HG03280 (cell line): ENCODE results near the gene PRX.

ENCODE experiments used
- ATAC-seq: cut with Tn5 transposase; IDR thresholded peaks from one replicate; pipeline ENCODE4 v1.9.1; 2021; ENCODE audit warnings: mild to moderate bottlenecking, moderate library complexity; ENCODE audit not compliant: unreplicated experiment

The PRX gene

DNA sequence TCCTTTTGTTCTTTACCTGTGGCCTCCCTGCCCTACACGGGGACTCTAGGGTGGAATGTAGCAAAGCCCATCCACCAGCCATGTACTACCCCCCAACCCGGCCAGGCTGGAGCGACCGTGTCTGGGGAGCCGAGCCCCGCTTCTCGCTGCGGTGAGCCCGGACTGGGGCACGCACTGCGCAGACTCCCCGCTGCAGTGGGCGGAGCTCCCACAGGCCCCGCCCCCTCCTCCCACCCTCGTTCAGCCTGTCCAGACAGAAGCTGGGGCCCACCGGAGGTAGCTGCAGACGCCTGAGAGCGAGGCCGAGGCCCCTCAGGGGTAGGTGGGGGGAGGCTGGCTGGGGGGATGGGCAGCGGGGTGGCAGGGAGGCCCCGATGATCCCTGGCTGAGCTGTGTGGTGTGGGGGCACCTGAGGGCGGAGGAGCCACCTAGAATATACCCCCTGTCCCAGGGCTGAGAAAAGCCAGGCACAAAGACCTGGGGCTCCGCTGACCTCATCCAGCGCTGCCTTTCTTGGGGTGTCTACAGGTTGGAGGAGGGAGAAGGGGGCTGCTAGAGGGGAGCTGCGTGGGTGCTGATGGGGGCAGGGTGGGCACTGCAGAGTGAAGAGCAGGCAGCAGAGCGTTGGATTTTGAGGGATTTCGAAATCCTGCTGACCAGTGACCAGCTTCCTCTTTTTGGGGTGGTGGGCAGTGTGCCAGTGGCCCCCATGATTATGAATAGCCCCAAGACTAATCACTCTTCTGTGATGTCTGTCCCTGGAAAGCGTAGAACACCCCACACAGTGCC lies 47.4 kb downstream of the PRX start:
- ATAC-seq: no peak

DNA sequence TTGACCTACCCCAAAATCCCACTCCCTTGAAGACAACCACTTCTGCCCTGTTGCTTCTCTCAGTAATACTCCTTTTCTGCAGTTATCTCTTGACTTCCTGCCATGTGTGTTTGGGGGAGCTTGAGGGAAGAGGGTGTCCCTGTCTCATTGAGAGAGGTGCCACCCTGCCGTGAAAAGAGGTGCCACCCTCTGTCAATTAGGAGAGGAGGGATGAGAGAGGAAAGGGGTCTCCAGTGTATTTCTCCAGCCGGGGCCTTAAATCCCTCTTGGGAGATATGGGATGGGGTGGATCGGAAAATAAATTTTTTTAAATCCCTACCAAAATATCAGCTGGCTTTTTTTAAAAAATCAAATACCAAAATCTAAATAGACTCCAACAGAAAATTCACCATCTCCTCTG lies 48.2 kb downstream of the PRX start:
- ATAC-seq: no peak

DNA sequence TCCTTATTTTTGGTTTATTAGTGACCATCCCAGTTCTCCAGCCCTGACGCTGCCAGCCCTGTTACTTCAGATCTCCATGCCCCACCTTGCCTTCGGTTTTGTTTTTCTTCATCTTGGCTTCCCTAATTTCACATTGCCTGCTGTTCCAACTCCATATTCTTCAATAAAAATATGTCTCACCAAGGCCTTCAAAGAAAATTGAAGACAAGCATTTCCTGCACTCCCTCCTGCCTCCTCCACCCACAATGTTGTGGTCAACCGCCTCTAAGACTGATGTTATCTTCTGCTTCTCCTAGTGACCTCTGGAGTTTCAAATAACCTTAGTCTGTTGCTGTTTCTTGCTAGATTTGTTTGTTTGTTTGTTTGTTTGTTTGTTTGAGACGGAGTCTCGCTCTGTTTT lies 50.1 kb downstream of the PRX start:
- no peak for ATAC-seq

DNA sequence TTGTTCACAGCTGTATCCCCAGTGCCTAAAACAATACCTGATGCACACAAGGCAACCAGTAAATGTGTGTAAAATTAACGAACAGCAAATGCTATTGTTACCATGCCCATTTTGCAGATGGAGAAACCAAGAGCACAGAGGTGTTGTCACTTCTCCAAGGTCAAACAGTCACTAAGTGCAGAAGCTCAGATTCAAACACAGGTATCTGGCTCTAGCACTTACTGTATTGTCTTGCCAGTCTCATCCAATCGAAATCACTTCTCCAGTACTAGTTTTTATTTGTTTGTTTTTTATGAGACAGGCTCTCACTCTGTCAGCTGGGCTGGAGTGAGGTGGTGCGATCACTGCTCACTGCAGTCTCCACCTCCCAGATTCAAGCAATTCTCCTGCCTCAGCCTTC lies 51.0 kb downstream of the PRX start:
- no peak for ATAC-seq

DNA sequence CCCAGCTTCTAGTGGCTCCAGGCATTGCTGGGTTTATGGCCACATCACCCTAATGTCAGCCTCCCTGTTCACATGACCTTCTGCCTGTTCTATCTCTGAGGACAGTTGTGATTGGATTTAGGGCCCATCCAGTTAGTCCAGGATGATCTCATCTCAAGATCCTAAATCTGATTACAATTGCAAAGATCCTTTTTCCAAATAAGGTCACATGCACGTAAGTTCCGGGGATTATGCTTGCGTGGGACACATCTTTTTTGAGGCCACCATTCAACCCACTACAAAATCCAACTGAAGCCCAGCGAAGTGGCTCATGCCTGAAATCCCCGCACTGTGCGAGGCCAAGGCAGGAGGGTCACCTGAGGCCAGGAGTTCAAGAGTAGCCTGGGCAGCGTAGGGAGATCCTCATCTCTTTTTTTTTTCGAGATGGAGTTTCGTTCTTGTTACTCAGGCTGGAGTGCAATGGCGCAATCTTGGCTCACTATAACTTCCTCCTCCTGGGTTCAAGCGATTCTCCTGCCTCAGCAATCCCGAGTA lies 52.4 kb downstream of the PRX start:
- ATAC-seq: no peak

DNA sequence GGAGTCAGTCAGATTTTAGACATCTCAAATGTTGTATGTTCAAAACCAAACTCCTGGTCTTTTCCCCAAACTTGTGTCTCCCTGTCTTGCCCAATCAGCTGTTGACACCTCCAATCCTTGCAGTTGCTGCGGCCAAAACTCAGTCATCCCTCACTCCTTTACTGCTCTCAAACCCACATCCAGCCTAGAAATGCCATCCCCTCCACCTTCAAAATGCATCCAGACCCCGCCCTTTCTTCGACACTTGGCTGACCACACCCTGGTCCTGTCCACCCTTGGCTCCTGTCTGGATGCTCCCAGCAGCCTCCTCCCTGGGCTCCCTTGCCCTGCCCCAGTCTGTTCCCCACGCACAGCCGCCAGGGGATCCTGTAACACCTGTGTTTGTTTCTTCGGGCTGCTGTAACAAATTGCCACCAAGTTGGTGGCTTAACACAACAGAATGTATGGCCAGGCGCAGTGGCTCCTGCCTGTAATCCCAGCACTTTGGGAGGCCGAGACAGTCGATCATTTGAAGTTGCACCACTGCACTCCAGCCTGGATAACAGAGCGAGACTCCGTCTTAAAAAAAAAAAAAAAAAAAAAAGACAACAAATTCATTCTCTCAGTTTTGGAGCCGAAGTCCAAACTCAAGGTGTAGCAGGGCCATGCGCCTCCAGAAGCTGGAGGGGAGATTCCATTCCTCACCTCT lies 53.0 kb downstream of the PRX start:
- no peak for ATAC-seq

DNA sequence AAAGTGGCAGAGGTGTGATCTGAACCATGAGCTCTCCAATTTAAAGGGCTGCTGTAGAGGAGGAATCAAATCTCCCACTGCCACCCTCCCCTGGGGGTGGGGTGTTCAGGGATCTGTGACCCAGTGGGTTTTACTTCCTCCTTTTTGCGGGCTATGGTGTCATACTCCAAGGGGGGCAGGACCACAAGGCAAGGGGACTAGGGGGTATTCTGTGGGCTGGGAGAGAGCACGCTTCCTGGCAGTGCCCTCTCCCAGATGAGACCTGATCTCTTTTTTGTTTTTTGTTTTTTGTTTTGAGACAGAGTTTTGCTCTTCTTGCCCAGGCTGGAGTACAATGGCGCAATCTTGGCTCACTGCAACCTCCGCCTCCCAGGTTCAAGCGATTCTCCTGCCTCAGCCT lies 54.4 kb downstream of the PRX start:
- ATAC-seq: no peak

DNA sequence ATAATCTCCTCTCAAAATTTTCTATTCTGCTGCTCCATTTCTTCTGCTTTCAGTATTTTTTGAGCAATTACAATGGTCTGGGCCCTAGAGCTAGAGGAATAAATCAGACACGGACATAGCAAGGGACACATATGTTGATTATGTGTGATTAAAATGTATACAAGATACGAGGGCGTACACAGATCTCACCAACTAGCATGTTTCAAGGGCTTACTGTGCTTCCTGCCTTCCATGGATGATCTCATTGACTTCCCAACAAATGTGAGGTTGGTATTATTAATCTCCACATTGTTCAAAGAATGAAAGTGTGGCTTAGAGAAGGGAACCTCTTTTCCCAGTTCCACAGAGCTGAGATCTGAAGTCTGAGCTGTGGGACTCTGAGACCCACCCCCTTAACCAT lies 55.5 kb downstream of the PRX start:
- no peak for ATAC-seq

DNA sequence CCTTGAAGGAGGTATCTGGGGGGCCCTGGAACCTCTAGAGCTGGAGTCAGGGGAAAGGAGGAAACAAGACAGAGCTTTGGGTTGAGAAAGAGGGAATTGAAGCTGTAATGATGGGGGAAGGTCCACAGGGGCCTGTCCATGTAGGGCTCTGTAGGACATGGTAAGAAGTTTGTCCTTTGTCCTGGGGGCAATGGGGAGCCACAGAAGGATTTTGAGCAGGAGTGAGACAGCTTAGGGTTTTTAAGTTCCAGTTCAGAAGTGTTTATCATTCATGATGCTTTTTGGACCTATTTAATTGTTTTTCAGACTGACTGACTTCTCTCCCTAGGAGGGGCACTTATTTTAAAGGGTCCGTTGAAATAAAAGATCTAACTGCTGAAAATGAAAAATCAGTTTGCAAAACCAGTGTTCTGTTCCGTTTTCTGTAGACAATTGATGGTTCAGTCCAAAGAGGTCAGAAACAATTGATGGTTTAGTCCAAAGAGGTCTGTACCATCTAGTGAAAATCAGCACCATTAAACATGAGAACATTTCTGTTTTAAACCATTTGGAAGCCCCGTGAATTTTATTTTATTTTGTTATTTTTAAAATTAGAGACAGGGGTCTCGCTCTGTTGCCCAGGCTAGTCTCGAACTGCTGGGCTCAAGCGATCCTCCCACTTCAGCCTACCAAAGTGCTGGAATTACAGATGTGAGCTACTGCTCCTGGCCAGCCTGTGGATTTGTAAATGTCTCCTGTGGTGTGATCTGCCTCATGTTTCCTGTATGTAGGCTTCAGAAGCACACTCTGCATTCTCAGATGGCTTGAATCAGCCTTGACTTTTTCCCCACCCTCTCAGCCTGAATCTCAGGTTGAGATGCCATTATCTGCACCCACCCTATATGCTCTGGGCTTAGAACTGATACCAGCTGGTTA lies 56.2 kb downstream of the PRX start:
- no peak for ATAC-seq

DNA sequence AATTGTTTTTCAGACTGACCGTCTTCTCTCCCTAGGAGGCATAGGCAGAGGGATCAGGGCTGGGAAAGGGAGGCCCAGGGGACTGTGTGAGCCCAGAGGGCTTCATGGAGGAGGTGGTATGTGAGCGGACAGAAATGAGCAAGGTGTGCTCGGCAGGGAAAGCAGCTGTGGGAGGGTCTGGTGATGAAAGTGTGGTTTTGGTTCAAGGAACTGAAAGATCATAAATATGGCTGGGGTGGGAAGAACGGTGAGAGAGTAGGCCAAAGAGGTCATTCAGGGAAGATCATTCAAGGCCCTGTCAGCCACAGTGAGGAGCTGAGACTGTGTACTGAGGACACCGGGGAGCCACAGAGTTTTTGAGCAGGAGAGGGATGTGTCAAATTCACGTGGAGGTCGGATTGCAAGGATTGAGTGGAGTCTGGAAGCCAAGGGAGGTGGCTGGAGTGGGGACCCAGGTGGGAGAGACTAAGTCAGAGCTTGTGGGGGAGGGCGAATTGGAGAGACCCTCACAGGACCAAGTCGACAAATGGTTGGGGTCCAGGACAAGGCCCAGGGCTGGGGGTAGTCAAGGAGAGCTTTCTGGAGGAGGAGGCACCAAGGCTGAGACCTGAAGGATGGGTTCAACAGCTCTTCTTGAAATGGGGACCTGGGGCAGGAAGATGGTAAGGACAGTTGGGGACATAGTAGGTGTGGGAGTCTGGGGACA lies 57.0 kb downstream of the PRX start:
- no peak for ATAC-seq

DNA sequence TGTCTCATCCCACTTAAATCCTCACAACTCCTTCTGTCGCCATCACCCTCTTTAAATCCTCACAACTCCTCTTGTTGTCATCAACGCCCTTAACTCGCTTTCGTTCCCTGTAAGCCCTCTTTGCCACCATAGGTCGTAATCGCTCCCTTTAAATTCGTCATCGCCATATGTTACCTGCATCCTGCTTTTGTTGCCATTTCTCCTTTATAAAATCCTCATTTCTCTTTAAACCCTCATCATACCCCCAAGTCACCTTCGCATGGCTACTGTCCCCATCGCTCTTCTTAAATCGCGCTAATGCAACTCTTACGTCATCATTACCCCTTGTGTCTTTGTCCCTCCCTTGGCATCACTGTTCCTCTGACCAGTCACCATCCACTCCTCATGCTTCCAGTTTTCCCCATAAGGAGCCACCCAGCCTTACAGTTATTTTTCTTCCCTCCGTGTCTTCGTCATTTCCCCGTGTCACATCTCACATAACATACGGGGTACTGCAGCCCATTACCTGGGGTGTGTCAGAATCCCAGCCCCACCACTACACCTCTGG lies 64.1 kb downstream of the PRX start:
- ATAC-seq: no peak

DNA sequence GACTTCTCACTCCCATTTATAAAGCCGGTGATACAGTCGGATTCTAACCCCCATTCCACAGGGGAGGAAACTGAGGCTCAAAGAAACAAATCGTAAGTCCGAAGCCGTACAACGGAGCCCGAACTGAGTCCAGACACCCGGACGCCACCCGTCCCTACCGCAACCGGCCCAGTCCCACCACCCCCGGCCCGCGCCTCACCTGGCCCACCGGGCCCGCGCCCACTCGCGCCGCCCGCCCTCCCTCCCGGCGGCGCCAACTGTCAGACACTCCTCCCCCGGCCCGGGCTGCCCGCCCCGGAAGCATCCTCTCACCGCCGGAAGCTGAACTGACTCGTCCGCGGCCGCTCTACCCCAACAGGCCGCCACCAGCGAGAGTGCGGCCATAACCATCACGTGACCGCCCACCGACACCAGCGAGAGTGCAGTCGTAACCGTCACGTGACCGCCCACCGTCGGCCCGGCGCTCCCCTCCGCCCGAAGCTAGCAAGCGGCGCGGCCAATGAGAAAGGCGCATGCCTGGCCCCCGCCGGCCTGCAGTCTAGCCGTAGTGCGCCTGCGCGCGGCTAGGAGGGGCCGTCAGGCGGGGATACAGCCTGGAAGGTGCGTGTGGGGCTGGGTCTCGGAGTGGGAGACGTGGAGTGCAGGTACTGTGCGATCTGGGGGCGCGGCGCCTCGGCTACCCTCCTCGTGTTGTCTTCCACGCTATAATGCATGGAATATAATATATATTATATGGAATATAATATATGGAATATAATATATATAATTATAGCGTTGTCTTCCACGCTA lies 64.9 kb downstream of the PRX start, which contains the start of the genes C19orf47 and PLD3:
C19orf47 (minus strand) TSS at position 273 of the 789 bp plus-strand sequence. CDS start 6,540 bp downstream, outside the sequence.
PLD3 (plus strand) TSS at position 571 of the 789 bp plus-strand sequence. CDS start 17,789 bp downstream, outside the sequence.
- peak; percentile 95 for ATAC-seq

DNA sequence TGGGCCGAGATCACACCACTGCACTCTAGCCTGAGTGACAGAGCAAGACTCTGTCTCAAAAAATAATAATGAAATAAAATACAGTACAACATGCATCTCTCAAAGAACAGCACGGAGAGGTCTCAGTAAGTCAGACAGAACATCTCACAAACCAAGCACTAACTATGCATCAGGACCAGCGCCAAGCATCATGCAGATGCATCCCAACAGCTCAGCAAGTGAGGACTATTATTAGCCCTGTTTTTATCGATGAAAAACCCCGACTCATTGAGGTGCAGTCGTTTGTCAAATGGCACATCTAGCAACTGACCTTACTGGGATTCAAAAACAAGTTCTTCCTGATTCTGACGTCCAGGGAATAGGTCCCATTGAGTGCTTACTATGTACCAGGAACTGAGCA lies 68.8 kb downstream of the PRX start:
- ATAC-seq: no peak
